HG02623 (cell line): ENCODE data around the gene TANGO2.

Source experiments
- ATAC-seq: cut with Tn5 transposase; IDR thresholded peaks from one replicate; pipeline ENCODE4 v1.9.1; 2021; ENCODE audit warnings: moderate library complexity; ENCODE audit not compliant: unreplicated experiment

The TANGO2 gene

DNA sequence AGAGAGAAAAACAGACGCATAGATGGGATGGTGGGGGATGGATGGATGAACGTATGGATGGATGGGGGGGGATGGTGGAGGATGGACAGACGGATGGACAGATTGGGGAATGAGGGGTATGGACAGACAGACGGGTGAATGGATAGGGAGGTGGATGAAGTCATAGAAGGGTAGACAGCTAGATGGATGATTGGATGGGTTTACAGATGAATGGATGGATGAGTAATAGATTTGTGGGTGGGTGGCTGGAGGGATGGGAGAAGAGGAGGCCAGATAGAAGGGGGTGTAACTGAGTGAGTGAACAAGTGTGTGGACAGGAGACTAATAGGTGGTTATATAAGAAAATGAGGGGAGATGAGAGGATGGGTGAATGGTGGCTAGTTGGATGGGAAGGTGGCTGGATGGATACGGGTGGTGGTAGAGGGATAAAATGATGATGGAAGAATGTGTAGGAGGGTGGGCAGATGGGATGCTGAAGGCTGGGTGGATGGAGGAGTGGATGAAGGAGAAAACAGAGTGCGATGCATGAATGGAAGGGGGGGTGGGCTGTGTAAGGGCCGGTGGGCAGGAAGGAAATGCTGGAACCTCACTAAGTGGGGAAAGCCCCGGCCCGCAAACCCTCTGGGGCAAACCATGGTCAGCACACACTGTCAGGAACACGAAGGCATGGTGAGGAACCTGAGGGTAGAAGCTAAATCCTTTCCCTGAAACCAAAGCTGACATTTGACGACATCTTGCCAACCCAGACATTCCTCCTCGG lies 25.9 kb upstream of the TANGO2 start:
- ATAC-seq, result no peak

DNA sequence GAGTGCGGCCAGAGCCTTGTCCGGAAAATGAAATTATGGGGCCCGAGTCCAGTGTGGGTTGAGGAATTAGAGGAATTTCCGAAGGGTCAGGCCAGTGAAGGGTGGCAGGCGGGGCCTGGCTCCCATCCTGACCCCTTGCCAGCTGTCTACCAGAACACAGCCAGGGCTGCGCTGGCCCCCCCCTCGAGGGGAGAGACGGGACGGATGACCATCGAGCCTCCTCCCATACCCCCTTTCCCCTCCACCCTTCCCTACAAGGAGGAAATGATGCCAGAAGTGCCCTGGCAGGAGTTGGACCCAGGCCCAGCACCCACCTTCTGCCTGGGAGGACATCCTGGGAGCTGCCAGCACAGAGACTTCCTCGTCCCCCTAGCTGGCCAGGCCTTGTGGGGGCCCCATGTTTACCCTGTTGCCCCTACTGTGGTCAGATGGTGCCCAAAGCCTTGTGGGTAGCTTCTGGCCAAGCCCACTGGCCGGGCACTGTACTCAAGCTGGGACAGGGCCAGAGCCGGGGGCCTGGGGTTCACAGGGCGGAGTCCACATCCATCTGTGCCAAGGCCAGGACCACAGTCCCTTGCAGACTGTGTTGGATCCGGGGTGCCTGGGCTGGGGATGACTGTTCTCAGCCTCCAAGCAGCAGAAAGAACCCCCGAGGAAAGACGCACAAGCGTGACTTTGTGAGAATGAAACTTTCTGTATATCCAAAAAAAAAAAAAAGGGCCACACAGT lies 25.1 kb upstream of the TANGO2 start:
- no peak for ATAC-seq

DNA sequence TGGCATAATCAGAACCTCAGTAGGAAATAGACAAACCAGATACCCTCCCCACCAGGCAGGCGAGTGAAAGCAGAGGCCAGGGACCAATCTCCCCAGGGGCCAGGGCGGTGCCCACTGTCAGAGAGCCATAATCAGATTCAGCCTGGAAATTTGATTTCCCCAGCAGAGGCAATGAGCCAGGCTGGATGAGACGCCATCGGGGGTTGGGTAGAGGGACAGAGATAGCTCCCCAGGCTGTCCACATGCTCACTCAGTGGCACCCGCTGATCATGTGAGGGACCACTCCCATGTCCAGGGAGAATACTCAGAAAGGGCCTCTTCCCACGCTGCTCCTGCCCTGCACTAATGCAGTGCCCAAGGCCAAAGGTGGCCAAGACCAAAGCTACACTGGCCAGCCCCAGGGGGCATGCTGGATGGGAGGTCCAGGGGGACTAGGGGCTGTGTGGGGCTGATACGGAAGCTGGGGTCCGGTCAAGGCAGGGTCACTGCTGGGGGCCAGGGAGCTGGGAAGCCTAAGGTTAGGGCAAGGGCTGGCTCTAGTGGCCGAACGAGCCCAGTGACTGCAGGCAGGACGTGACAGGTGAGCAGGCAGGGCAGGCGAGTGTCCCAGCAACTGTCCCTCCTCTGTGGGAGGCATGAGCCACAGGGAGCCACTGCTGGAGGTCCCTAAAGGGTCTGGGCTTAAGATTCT lies 24.1 kb upstream of the TANGO2 start:
- ATAC-seq, result no peak

DNA sequence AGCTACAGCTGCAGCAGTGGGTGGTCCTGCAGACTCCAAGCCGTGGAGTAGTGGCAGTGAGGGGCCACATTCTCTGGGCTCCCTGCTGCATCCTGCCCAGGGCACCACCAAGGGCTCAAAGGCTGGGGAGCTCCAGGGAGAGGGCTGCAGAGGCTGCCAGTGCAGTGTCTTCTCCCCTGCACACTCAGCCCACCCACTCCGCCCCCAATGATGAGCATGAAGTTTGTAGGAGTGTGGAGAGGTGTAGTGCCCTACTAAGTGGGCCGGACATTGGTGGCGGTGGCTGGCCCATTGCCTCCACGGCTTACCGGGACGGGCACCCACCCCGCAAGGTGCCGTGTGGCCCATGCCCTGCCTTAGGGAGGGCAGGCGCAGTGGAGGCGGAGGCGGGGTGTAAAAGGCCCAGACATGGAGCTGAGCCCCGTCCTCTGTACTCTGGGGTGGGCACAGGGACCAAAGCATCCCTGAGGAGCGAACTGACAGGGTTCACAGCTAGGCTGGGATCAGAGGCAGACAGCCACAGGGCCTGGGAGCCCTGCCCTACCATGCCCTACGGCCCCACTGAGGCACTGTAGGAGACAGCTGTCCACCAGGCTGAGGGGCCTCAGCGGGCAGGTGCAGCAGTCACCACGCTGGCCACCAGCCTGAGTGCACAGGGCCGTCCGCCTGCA lies 23.2 kb upstream of the TANGO2 start:
- ATAC-seq, result no peak

DNA sequence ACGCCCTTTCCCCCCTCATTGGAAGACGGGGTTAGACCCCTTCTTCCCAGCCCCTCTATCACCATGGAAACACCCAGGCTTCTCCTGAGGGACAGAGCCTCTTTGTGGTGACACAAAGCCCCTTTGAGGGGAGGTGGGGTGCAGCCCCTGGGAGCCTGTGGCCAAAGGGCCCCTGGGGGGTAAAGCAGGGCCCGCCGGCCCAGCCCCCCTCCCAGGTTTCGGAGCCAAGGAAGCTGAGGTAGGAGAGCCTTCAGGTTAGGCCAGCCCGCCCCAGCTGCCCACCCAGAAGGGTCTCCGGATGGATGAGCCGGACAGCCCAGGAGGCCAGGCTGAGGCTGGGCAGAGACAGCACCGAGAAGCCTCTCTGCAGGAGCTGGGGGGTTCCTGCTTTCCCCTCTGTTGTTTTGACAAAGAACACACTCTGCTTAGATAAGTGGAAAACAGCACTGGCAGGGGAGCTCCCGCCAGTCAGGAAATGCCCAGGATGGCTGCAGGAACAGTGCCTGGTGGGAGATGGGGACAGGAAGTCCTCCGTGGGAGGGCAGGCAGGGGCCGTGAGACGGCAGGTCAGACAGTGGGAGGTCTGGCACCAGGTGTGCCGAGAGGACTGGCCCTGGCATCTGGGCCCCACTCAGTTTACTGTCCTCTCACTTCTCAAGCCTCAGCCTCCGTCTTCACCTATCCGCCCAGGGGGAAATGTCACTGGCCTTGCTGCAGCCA lies 22.5 kb upstream of the TANGO2 start:
- no peak for ATAC-seq

DNA sequence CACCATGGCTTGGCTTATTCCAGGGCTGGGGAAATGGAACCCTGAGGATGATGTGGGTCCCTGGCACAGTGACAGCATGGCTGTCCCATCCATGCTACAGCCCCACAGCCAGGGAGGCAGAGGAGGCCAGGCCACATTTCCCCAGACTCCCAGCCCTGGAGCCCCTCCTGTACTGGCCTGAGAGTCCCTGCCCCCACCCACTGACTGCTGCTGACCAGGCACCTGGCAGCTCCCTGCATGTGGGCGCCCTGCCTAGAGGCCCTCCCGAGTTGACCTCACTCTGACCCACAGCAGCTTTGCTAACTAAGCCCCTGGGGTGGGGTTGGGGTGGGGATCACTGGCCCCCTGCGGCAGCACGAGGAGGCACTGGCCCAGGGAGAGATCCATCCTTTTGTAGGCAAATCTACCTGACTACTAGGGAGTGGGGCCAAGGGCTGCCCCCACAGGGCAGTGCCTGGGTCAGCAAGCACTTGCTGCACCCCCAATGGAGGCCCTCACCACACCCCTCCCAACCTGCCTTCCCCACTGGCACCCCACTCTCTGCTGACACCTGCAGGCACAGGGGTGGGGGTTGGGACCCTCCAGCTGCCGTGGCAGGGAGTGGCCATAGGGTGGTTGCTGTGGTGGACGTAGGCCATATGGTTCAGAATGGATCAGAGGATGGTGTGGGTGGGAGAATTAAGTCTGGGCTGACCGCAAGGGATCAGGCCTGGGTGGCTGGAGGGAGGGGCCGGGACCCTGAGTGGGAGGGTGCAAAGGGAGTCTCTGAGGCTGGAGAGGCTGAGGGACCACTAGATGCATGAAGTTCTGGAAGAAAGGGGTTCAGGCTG lies 21.7 kb upstream of the TANGO2 start:
- ATAC-seq, result no peak

DNA sequence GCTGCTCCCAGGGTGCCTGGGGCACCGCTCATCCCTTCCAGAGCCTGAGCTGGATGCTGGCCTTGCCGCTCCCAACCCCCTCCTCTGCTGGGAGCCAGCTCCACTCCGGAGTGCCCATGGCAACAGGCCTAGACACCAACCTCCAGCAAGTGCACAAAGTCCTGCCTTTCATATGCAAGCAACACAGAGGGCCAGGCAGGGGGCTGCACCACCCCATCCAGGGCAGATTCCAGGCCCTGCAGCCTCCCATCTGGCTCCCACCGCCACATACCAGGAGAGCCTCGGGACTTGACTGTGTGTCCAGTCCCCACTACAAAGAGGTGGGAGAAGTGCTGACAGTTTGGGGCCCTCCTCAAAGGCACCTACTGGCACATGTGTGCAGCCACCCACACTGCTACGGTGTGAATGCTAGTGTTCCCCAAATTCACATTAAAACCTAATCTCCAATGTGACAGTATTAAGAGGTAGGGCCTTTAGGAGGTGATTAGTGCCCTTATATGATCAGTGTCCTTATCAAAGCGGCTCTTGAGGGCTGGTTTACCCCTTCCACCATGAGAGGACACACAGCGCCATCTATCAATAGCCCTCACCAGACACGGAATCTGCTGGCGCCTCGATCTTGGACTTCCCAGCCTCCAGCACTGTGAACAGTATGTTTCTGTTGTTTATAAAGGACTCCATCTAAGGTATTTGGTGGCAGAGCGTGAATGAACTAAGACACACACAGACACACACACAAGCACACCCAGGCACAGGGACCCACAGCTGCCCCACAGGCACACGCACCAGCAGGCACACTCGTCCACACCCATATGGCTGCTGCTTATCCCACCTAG lies 20.4 kb upstream of the TANGO2 start:
- no peak for ATAC-seq

DNA sequence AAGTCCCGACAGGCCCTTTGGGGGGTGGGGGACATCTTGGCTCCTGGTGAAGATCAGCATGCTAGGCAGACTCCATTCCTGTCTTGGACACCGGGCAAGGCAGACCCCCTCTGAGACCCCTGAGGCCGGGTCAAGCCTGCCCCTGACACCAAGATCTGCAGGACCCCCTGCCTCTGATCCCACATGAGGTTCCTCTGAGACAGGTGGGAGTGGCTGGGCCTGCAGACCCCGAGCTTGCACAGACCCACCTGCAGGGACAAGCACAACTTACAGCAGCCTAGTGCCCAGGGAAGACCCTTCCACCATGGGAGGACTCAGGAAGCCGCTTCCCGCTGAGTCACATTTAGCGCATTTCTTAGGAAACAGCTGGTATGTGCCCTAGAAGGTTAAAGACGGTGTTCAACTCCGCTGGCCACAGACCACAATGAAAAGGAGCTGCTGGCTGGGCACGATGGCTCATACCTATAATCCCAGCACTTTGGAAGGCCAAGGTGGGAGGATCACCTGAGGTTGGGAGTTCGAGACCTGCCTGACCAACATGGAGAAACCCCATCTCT lies 19.8 kb upstream of the TANGO2 start:
- ATAC-seq, result no peak

DNA sequence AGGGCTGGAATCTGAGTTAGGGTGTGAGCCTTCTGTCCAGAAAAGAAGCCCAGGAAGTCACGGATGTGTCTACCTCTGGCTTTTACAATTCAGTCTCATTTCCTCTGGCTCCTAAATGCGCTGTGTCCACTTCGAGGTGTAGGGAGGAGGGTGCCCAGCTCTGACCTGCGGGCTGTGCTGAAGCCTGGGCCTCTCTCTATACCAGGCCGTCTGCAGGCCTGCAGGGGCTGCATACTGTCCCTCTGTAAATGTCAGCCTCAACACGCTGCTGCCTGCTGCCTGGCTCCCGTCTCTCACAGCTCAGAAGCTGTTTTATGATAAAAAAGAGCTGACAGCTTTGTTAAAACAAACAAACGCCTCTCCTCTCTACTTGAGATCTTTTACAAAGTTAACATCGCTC lies 18.8 kb upstream of the TANGO2 start:
- ATAC-seq, result no peak

DNA sequence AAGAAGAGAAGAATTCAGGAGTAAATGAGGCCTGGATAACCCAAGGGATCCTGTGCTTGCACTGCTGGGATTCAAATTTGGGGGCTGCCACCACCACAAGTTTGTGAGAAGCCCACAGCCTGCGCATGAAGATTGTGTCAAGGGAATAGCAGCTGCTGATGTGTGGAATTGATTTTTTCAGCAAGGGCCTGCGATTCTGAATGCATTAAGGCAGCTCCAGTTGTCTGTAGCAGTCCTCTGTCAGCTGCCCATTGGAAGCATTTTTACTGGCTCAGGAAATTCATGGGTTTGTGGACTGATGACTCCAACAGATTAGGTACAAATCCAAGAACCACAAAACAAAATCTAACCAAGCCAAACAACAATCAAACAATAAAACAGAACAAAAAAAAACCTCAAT lies 18.3 kb upstream of the TANGO2 start:
- ATAC-seq, result no peak

DNA sequence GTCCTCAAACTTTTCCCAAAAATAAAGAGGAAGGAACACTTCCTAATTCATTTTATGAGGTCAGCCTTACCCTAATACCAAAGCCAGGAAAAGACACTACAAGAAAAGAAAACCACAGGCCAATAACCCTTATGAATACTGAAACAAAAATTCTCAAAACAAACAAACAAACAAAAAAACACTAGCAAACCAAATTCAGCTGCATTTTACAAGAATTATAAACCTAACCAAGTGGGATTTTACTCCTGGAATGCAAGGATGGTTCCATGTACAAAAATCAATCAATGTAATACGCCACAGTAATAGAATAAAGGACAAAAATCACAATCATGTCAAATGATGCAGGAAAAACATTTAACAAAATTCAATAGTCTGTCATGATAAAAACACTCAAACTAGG lies 17.6 kb upstream of the TANGO2 start:
- no peak for ATAC-seq

DNA sequence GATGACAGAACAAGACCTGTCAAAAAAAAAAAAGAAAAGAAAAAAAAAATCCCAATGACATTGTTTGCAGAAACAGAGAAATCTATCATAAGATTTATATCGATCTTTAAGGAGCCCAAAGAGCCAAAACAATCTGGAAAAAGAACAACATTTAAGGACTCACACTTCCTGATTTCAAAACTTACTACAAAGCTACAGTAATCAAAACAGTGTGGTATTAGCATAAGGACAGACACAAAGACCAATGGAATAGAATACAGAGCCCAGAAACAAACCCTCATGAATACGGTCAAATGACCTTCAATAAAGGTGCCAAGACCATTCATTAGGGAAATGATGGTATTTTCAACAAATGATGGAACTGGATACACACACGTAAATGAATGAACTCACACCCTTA lies 16.4 kb upstream of the TANGO2 start:
- ATAC-seq, result no peak

DNA sequence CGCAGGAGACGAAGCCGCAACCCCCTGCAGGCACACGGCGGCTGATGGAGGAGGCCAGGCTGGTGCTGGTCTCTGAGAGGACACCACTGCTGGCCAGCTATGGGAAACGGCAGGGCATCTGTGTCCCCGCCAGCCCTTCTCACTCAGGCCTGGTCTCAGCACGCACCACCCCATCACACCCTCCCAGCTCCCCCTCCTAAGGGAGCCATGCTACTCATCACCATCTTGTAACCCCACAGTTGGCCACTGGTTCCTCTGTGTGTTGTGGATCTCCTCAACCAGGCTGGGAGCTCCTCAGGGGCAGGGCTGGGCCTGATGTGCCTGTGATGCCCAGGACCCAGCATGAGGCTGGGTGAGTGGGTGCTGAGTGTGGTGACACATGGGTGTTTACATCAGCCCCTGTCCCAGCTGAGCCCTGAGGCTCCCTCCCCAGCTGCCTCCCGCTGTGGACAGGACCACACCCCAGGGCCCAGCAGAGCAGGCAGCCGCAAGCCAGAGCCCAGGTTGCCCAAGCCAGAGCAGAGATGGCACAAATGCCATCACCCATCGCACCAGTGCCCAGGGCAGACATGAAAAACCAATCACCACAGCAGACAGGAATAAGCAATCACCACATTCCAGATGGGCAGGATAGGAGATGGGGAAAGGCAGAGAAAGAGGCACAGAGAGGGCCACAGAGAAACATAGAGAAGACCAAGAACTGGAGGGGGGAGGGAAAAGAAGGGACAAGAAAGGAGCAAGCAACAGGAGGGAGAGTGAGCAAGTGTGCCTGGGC lies 12.5 kb upstream of the TANGO2 start:
- no peak for ATAC-seq

DNA sequence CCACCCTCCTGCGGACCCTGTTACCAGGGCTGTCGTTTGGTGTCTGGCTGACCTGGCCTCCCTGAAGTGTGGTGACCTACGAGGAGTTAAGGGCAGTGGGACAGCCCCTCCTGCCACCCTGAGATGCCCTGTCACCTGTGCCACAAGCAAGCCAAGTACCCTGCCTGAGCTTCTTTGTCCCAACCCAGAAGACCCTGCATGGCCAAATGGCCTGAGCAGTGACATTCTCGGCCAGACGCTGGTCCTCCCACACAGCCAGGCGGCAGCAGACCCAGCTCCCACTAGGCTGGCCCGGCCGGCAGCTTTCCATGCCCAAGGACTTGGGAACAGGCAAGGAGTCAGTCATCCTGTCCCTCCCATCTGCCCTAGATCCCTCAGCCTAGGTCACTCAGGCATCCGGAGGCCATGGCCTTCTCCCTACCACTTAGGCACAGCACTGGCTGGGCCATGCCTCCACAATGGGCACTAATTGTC lies 11.9 kb upstream of the TANGO2 start:
- no peak for ATAC-seq

DNA sequence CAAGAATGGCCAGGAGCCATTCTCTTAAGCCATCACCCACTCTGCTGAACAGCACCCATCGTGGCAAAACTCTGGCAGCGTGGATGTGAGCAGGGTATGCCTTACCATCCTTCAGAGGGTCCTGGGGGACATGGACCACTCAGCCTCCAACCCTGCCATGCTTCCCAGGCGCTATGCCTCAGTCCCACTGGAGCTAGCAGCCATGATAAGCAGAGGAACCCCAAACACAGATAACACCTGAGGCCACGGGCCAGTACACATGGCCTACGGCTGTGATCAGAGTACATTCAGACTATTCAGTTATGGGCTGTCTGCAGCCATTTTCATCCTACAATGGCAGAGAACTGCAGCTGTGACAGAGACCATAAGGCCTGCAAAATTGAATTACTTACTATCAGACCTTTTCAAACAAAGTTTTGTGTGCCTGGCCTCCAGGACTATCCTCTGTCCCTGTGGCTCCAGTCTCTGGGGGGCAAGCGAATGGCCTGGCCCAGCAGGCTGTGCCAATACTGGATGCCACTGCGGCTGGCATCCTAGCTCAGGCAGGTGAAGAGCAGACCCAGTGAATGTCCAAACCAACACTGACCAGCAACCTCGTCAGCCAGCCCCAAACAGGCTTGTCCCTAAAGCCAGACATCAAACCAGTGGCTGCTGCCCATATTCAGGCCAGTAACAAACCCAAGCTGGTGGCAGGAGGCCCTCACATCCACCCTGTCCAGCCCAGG lies 11.2 kb upstream of the TANGO2 start:
- ATAC-seq, result no peak

DNA sequence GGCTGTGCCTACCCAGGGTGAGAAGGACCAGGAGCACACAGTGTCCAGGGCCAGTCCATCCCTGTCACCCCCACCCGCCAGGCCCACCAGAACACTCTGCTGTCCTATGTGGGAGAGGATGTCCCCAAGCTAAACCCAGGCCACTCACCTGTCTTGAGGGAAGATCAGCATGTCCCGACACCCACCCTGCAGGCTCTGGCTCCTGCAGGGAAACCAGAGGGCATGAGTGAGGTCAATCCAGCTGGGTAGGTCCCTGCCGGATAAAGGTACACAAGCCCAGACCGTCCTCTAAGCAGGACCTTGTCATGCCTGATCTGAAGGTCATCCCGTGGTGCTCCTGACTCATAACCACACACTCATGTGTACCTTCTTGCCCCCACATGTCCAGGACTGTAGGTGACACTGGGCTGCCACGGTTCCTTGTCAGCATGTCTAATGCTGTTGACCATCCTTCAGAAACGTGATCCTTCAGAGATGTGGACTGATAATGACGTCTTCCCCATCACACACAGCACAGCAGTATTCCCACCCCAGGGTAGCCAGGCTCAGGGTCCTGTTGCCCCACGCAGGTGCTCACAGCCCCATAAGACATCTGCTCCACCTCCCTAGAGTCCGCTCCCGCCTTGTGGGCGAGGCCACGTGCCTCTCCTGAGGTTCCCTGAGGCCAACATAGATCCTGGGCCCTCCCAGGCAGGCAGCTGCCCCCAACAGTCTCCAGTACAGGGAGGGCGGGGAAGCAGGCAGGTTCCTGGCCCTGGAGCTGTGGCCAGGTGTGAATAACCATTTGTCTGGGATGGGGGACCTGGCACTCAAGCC lies 10.4 kb upstream of the TANGO2 start:
- ATAC-seq, result no peak
